Right cardiac atrium (tissue), 5 donors: ENCODE measurements around the gene CHN2. TPM values are rescaled to one million over a fixed set of nuclear protein-coding genes. Genes with fewer than 3 reads are reported as not detected.
A peak's percentile ranks its signal among the peaks of the same experiment; 100 is the strongest.

Experiments
- ATAC-seq, 2 donors: fragments of 200-7000 bp; cut with Tn5 transposase; one replicate each; pipeline versions ENCODE4 v1.8.0 to v1.9.1; 2020; ENCODE audit warnings: moderate library complexity in 2 of 2, mild to moderate bottlenecking in 1 of 2
- DNase-seq, 3 donors: peaks; one replicate each; pipeline ENCODE4 v3.0.0-alpha.2; 2020
- H3K27ac ChIP-seq: one replicate; pipeline ENCODE4 v1.5.1; 2013; ENCODE audit warnings: mild to moderate bottlenecking, low read length, control low read depth, moderate library complexity
- H3K27me3 ChIP-seq: one replicate; pipeline ENCODE4 v1.6.1; 2013; ENCODE audit not compliant: control insufficient read depth, insufficient read depth
- H3K4me1 ChIP-seq: one replicate; pipeline ENCODE4 v1.6.1; 2013; ENCODE audit warnings: low read length; ENCODE audit not compliant: control insufficient read depth, insufficient read depth
- H3K4me3 ChIP-seq: one replicate; pipeline ENCODE4 v1.5.1; 2013; ENCODE audit warnings: low read length, control low read depth
- H3K9me3 ChIP-seq: one replicate; pipeline ENCODE4 v1.6.1; 2013; ENCODE audit warnings: low read length; ENCODE audit not compliant: control insufficient read depth
- WGBS: extraction: QIAGEN DNeasy Blood & Tissue Kit; methylation state at CpG from one replicate; pipeline ENCODE4 v1.1.7; 2013; 5-methylcytosine and 5-hydroxymethylcytosine counted together
- intact Hi-C, 4 donors: fragments of 100-400 bp; cut with DNase I; formaldehyde crosslinking; loops; one replicate each; pipeline versions ENCODE4 v1.11.0 to v1.14.0; 2022 to 2023
- polyA plus RNA-seq: library from polyadenylated mRNA; stranded (reverse); fragments of 200-250 nt; gene quantifications from one replicate; pipeline ENCODE4 v1.2.3, GENCODE V29; 2013
- total RNA-seq, 4 donors: library from RNA; stranded (reverse); fragmentation: NEBNext Ultra II Directional; extraction: Animal tissue kit (Norgen Biotek cat#: 25700); gene quantifications; one replicate each; pipeline ENCODE4 v1.2.1, GENCODE V29; 2021
- donor health status: healthy with polysubstance abuse.
- donor health status: DM: no; HTN: yes; CAD: no.
- donor health status: DM: no; HTN: no; CAD: no.
- donor health status: DM: no; HTN: yes; CAD: no; lungs with severe emphysema.
- donor health status: DM: yes; HTN: yes; CAD: no.

Gene CHN2
- total and polyA plus RNA-seq, 5 donors = 2.0 to 6.4 (median 4.3) TPM

DNA sequence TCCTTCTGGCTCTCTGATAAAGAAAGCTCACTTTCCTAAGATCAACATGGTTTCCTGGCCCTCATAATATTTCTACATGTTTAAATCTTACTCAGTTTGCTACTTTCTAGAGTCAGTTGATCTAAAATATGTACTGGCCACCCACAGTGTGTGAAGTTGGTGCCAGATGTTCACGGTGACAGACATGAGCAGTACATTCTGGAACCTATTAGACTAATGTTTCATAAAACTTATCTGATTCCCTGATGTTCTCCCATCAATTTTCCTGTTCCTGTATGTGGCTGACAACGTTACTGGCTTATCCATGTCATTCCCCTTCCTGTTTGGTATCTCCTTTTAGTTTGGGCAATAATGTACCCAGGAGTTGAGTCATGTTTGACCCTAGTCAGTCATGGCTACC is 34.5 kb upstream of the CHN2 start:
- H3K27me3 ChIP-seq = peaks cover 2% of the 10 kb centered on the region
- 42% methylated on average over 2 of the region's 2 CpGs for WGBS
- H3K4me3 ChIP-seq = no peak overlapping the region

DNA sequence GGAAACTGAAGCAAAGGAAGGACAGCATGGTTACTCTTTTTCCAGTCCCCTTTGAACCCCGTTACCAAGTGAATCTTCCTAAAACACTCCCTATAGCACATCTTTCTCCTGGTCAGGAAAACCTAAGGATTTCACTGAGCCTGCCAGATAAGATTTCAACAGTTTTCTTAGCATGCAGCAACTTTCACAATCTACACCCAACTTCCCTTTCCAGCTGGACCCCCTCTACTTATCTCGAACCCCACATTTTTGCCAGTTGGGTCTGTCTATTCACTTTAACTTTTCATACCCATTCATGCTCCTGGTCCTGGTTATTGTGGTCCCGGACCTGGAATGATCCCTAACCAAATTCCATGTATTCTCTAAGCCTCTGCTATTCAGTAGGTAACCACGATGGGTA is 33.3 kb upstream of the CHN2 start:
- Histone ChIP-seq H3K9me3 (no peaks in the 10 kb centered on the region), H3K27ac (no peak overlapping the region), H3K4me1 (no peaks in the 10 kb centered on the region), H3K4me3 (no peak overlapping the region), H3K27me3 (peaks cover 2% of the 10 kb centered on the region)
- no peak for ATAC-seq
- DNase-seq = no peak
- intact Hi-C loops = no loop called here
- WGBS = 78% methylated on average over 4 of the region's 4 CpGs

More for the DNA sequence above, 34.5 kb upstream of the CHN2 start:
- no peaks in the 10 kb centered on the region for H3K4me1 ChIP-seq
- intact Hi-C loops = no loop called here
- ATAC-seq (no peak), DNase-seq (no peak)
- no peaks in the 10 kb centered on the region for H3K9me3 ChIP-seq
- no peak overlapping the region for H3K27ac ChIP-seq

GRCh38 chr7:29162577-29162976 is 32.0 kb upstream of the CHN2 start:
- ATAC-seq = no peak
- Histone ChIP-seq H3K9me3 (no peaks in the 10 kb centered on the region), H3K4me3 (no peak overlapping the region), H3K27me3 (peaks cover 2% of the 10 kb centered on the region), H3K4me1 (no peaks in the 10 kb centered on the region), H3K27ac (no peak overlapping the region)
- intact Hi-C loops = no loop called here
- WGBS = 74% methylated on average over 6 of the region's 6 CpGs
- no peak for DNase-seq

DNA sequence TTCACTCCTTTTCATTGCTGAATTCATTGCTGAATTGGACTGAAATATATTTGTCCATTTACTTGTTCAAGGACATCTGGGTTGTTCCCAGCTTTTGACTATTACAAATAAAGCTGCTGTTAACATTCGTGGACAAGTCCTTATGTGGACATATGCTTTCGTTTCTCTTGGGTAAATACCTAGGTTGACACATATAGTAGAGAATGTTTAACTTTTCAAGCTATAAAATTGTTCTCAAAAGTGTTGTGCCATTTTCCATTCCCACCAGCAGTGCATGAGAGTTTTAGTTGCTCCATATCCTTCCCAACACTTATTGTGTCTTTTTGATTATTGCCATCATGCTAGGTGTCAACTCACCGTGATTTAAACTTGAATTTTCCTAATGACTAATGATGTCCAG is 30.7 kb upstream of the CHN2 start:
- peaks cover 2% of the 10 kb centered on the region for H3K27me3 ChIP-seq
- H3K4me1 ChIP-seq = no peaks in the 10 kb centered on the region

DNA sequence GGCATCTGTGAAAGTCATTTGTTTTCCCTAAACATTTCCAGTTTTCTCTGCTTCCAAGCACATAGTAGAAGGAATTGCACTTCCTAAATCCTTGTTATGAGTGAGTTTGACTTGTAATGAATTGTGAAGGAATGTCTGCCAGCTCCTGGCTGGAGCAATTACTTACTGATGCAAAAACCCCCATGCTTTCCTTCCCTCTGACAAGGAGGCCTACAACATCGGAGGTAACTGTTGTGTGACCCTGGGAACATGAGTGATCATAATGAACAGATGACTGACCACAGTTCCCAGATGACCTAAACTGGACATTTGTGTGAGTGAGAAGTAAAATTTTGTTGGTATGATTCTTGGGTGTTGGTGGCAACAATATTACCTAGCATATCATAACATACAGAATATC is 26.9 kb upstream of the CHN2 start:
- no peak overlapping the region for H3K27ac ChIP-seq
- H3K27me3 ChIP-seq = no peaks in the 10 kb centered on the region
- H3K9me3 ChIP-seq = no peaks in the 10 kb centered on the region
- intact Hi-C loops = no loop called here
- H3K4me3 ChIP-seq = no peak overlapping the region
- ATAC-seq (no peak), DNase-seq (no peak)
- WGBS = 59% methylated on average over 1 of the region's 1 CpG
- no peaks in the 10 kb centered on the region for H3K4me1 ChIP-seq

More for the DNA sequence above, 30.7 kb upstream of the CHN2 start:
- WGBS = 78% methylated on average over 3 of the region's 3 CpGs
- no peak overlapping the region for H3K4me3 ChIP-seq
- H3K27ac ChIP-seq = no peak overlapping the region
- intact Hi-C loops = no loop called here
- DNase-seq = no peak
- no peak for ATAC-seq
- H3K9me3 ChIP-seq = no peaks in the 10 kb centered on the region

DNA sequence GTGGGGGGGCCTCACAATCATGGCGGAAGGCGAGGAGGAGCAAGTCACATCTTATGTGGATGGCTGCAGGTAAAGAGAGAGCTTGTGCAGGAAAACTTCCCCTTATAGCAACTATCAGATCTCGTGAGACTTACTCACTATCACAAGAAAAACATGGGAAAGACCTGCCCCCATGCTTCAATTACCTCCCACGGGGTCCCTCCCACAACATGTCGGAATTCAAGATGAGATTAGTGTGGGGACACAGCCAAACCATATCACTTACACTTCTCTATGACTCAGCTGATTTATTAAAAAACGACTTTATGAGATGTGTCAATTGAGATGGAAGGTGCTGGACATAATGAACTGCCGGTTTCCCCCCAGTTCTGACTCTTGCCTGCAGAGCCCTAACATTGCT is 23.8 kb upstream of the CHN2 start:
- no peaks in the 10 kb centered on the region for H3K27me3 ChIP-seq
- H3K9me3 ChIP-seq = no peaks in the 10 kb centered on the region
- no peak overlapping the region for H3K4me3 ChIP-seq
- 61% methylated on average over 7 of the region's 7 CpGs for WGBS
- no peaks in the 10 kb centered on the region for H3K4me1 ChIP-seq
- no peak overlapping the region for H3K27ac ChIP-seq
- no peak for DNase-seq
- ATAC-seq = no peak
- intact Hi-C loops = no loop called here

DNA sequence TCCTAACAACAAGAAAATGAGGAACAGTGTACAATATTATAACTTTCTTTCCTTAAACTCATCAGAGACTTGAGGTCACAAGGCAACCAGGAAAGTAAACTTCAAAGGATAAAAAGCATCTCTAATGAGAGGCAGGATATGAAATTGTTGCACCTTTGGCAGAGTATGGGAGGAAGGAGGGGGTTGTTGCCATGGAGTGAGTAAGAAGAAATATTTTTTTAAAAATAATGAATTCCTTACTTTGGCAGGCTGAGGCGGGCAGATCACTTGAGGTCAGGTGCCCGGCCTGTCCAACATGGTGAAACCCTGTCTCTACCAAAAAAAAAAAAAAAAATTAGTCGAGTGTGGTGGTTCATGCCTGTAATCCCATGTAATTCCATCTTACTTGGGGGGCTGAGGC is 21.1 kb upstream of the CHN2 start:
- no peak overlapping the region for H3K27ac ChIP-seq
- intact Hi-C loops = no loop called here
- no peaks in the 10 kb centered on the region for H3K27me3 ChIP-seq
- WGBS = 77% methylated on average over 3 of the region's 3 CpGs
- H3K9me3 ChIP-seq = no peaks in the 10 kb centered on the region
- no peak overlapping the region for H3K4me3 ChIP-seq
- DNase-seq (no peak), ATAC-seq (no peak)
- no peaks in the 10 kb centered on the region for H3K4me1 ChIP-seq

DNA sequence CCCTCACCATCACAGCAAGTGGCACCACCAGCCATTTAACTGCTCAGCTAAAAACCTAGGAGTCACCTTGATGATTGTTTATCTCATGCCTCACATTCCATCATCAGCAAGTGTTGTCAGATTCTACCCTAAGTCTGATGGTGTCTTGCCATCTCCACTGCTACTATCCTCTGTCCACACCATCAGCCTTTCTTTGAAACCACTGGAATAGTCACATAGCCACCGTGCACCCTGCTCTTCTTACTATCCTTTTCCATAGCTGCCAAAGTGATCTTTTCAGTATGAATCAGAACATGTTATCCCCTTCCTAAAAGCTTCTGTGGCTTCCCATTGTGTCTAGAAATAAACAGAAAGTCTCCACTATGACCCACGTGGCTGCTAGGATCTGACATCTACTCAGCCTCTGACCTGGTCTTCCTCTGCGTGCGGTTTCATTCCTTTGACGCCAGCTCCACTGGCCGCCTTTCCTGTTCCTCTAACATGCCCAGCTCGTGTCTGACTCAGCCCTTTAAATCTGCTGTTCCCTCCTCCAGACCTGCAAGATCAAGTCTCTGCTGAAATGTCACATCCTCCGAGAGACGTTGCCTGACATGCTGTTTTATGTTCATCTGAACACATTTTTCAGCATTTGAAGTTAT is 16.5 kb upstream of the CHN2 start:
- 42% methylated on average over 9 of the region's 9 CpGs for WGBS
- no peaks in the 10 kb centered on the region for H3K27me3 ChIP-seq
- DNase-seq (peak; percentile 52 to 75 (median 68)), ATAC-seq (peak; percentile 89 to 99)
- H3K4me1 ChIP-seq = no peaks in the 10 kb centered on the region
- H3K4me3 ChIP-seq = no peak overlapping the region
- H3K27ac ChIP-seq = no peak overlapping the region
- H3K9me3 ChIP-seq = no peaks in the 10 kb centered on the region
- intact Hi-C loops = no loop called here

- Histone ChIP-seq H3K27me3 (no peaks in the 10 kb centered on the region), H3K4me3 (no peak overlapping the region), H3K4me1 (no peaks in the 10 kb centered on the region), H3K27ac (no peak overlapping the region), H3K9me3 (no peaks in the 10 kb centered on the region)
- DNase-seq = no peak
- ATAC-seq = no peak
- 89% methylated on average over 1 of the region's 1 CpG for WGBS
- intact Hi-C loops = no loop called here
Observed at GRCh38 chr7:29179115-29179514, 15.5 kb upstream of the CHN2 start.

GRCh38 chr7:29184599-29184998 is 10.0 kb upstream of the CHN2 start:
- 98% methylated on average over 2 of the region's 2 CpGs for WGBS
- H3K27me3 ChIP-seq = no peaks in the 10 kb centered on the region
- no peaks in the 10 kb centered on the region for H3K9me3 ChIP-seq
- ATAC-seq (no peak), DNase-seq (no peak)
- no peaks in the 10 kb centered on the region for H3K4me1 ChIP-seq
- intact Hi-C loops = loop anchor here in 1 of 4 donors (10.0 kb wide), 1 partner anchor 160 kb away; no protein-coding TSS in a partner anchor
- H3K4me3 ChIP-seq = no peak overlapping the region
- H3K27ac ChIP-seq = no peak overlapping the region

- H3K4me3 ChIP-seq = no peak overlapping the region
- H3K27ac ChIP-seq = no peak overlapping the region
- H3K4me1 ChIP-seq = no peaks in the 10 kb centered on the region
- DNase-seq (no peak), ATAC-seq (no peak)
- no peaks in the 10 kb centered on the region for H3K9me3 ChIP-seq
- intact Hi-C loops = loop anchor here in 2 of 4 donors (5.0 to 10.0 kb wide), 2 partner anchors 159 to 222 kb away; no protein-coding TSS in a partner anchor
- WGBS = 91% methylated on average over 6 of the region's 6 CpGs
- no peaks in the 10 kb centered on the region for H3K27me3 ChIP-seq
Observed at GRCh38 chr7:29185613-29186012, 9.0 kb upstream of the CHN2 start.
